ENCODE measurements around the gene ARNT2. TPM values are rescaled to one million over a fixed set of nuclear protein-coding genes. Genes with fewer than 3 reads are reported as not detected.

ARNT2 gene
- total and polyA plus RNA-seq, 10 of the 15 experiments (the other 5 are each of a cell fraction or from before 2014, with no cell fraction given) = 0.07 to 0.49 (median 0.09) TPM; not detected in 6

- TF ChIP-seq MTA2 (IDR thresholded peaks at IDR 0.05; ENCODE audit: low read depth) (no peak), SP1 (IDR thresholded peaks at IDR 0.05; ENCODE audit: low read depth, low read length) (no peak), ETV6 (conservative IDR thresholded peaks at IDR 0.05 in 1 of 2, IDR thresholded peaks at IDR 0.05 in 1 of 2; ENCODE audit: borderline replicate concordance in 1 of 2, low read depth in 1 of 2) (no peak), E4F1 (IDR thresholded peaks at IDR 0.05; ENCODE audit: borderline replicate concordance, partially characterized antibody) (no peak), BACH1 (IDR thresholded peaks at IDR 0.05; ENCODE audit: borderline replicate concordance) (no peak)
These were observed 143.1 kb downstream of the ARNT2 start (continued) for GRCh38 chr15:80547264-80547663.

DNA sequence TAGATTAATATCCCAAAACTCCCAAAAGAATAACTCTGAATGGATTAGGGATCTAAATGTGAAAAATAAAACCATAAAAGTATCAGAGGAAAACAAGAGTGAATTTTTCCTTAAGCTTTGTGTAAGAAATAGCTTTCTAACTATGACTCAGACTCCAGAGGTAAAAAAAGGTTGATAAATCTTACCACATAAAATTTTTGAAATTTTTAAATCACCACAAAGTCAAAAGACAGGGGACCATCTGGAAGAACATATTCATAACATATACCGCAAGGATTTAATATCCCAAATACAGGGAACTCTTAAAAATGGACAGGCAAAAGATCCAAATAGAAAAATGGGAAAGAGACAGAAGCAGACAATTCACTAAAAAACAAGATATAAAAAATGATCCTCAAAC lies 145.0 kb downstream of the ARNT2 start:
- ChIA-PET SMC1A (ENCODE audit: uncharacterized antibody, unreplicated experiment) (no interaction called here), RAD21 (ENCODE audit: unreplicated experiment) (no interaction called here), POLR2A (no interaction called here), CTCF (no interaction called here)
- in situ Hi-C loops (cut with MboI) (no loop called here), intact Hi-C loops (cut with micrococcal nuclease; ENCODE audit: unreplicated experiment) (no loop called here)
- H3K9ac ChIP-seq (ENCODE audit: control insufficient read depth, insufficient read depth, low read length) = no peak overlapping the region
- TF ChIP-seq PAX5 (IDR thresholded peaks at IDR 0.05; ENCODE audit: borderline replicate concordance, low read depth, low read length) = no peak
- no peak for TF ChIP-seq ZBTB33 (IDR thresholded peaks at IDR 0.05)
- no peak for TF ChIP-seq EZH2 (IDR thresholded peaks at IDR 0.05; ENCODE audit: borderline replicate concordance, control insufficient read depth, low read depth, low read length)
- TF ChIP-seq SREBF1 (IDR thresholded peaks at IDR 0.05; ENCODE audit: low read length) = no peak
- TF ChIP-seq NBN (IDR thresholded peaks at IDR 0.05) = no peak
- no peak for TF ChIP-seq HDAC2 (IDR thresholded peaks at IDR 0.05)
- no peak for TF ChIP-seq ZNF622 (IDR thresholded peaks at IDR 0.05)
- no peak for TF ChIP-seq USF2 (IDR thresholded peaks at IDR 0.05; ENCODE audit: borderline replicate concordance, low read depth, low read length)
- no peak for TF ChIP-seq MTA3 (IDR thresholded peaks at IDR 0.05; ENCODE audit: borderline replicate concordance, low read length)
- TF ChIP-seq, protein P1, sequence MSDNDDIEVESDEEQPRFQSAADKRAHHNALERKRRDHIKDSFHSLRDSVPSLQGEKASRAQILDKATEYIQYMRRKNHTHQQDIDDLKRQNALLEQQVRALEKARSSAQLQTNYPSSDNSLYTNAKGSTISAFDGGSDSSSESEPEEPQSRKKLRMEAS (IDR thresholded peaks at IDR 0.05; ENCODE audit: low read depth, low read length) = no peak
- no peak overlapping the region for H2AFZ ChIP-seq (ENCODE audit: control insufficient read depth, low read depth, low read length)
- ATAC-seq = no peak
- no peaks in the 10 kb centered on the region for H3K9me3 ChIP-seq (replicated peaks; ENCODE audit: control insufficient read depth, insufficient read depth, low read length)
- H3K27me3 ChIP-seq (replicated peaks in 1 of 2; ENCODE audit: control insufficient read depth in 2 of 2, insufficient read depth in 2 of 2, low read length in 1 of 2) = peaks cover 0 to 7% of the 10 kb centered on the region in 2 experiments; a peak in 2 of 4 replicates
- BruUV-seq (replicated peaks) = no TSS peak
- H3K79me2 ChIP-seq (ENCODE audit: control insufficient read depth, insufficient read depth, low read length) = no peaks in the 10 kb centered on the region
- no peak overlapping the region for H3K4me3 ChIP-seq
- no peak for DNase-seq (ENCODE audit: low read depth, low spot score)
- H3K4me1 ChIP-seq (ENCODE audit: control insufficient read depth, insufficient read depth, low read length) = peaks cover 7% of the 10 kb centered on the region
- H3K27ac ChIP-seq (ENCODE audit: control insufficient read depth, insufficient read depth) = no peak overlapping the region
- no peak for FAIRE-seq
- no peaks in the 10 kb centered on the region for H3K36me3 ChIP-seq (ENCODE audit: control insufficient read depth in 2 of 2, insufficient read depth in 2 of 2, low read length in 1 of 2)
- no peak overlapping the region for H3K4me2 ChIP-seq (ENCODE audit: control insufficient read depth, insufficient read depth)
- 90% methylated on average over 1 of the region's 1 CpG for WGBS (ENCODE audit: insufficient coverage, insufficient replicate concordance, low lambda C conversion rate, missing lambda C conversion rate)
- no peaks in the 10 kb centered on the region for H4K20me1 ChIP-seq (ENCODE audit: control insufficient read depth, insufficient read depth)

Data from GM12878 (cell line).